ENCODE results near the gene VAT1L. TPM values are rescaled to one million over a fixed set of nuclear protein-coding genes. Genes with fewer than 3 reads are reported as not detected.
A peak's percentile ranks its signal among the peaks of the same experiment; 100 is the strongest.

VAT1L gene
- total RNA-seq, 1 donor from 2014 or later: 1.1 TPM

GRCh38 chr16:77780378-77780837, 8.0 kb upstream of the VAT1L start:
- Mint-ChIP-seq H3K36me3 (ENCODE audit: low read depth, unreplicated experiment) (no peaks in the 10 kb centered on the region), H3K4me1 (ENCODE audit: unreplicated experiment) (no peaks in the 10 kb centered on the region), H3K4me3 (ENCODE audit: unreplicated experiment) (no peak overlapping the region), H3K9me3 (ENCODE audit: unreplicated experiment) (no peaks in the 10 kb centered on the region), H3K27me3 (ENCODE audit: unreplicated experiment) (peaks cover 2% of the 10 kb centered on the region), H3K27ac (ENCODE audit: unreplicated experiment) (no peak overlapping the region)
- DNase-seq (ENCODE audit: low spot score): no peak
- TF ChIP-seq, protein P1, sequence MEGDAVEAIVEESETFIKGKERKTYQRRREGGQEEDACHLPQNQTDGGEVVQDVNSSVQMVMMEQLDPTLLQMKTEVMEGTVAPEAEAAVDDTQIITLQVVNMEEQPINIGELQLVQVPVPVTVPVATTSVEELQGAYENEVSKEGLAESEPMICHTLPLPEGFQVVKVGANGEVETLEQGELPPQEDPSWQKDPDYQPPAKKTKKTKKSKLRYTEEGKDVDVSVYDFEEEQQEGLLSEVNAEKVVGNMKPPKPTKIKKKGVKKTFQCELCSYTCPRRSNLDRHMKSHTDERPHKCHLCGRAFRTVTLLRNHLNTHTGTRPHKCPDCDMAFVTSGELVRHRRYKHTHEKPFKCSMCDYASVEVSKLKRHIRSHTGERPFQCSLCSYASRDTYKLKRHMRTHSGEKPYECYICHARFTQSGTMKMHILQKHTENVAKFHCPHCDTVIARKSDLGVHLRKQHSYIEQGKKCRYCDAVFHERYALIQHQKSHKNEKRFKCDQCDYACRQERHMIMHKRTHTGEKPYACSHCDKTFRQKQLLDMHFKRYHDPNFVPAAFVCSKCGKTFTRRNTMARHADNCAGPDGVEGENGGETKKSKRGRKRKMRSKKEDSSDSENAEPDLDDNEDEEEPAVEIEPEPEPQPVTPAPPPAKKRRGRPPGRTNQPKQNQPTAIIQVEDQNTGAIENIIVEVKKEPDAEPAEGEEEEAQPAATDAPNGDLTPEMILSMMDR (IDR thresholded peaks at IDR 0.05; ENCODE audit: unreplicated experiment): no peak

DNA sequence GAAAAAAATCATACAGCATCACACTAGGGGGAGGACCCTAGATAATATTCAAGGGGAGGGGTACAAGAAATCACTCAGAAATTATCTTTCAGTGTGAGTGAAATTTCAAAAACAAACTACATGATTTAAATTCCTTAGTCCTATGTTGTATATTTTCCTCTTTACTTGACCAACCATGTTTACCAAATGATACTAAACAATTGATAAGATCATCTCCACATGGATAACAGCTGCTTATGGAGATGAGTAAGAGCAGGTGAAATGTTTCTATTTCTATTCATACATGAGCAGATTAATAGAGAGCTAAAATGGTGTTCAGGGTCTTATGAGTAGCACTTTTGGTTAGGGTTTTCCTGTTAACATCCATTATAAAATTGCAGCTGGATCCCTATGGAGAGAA, 7.3 kb upstream of the VAT1L start:
- H3K27ac Mint-ChIP-seq (ENCODE audit: unreplicated experiment): no peak overlapping the region
- no peaks in the 10 kb centered on the region for H3K4me1 Mint-ChIP-seq (ENCODE audit: unreplicated experiment)
- no peaks in the 10 kb centered on the region for H3K9me3 Mint-ChIP-seq (ENCODE audit: unreplicated experiment)
- H3K36me3 Mint-ChIP-seq (ENCODE audit: low read depth, unreplicated experiment): no peaks in the 10 kb centered on the region
- DNase-seq (ENCODE audit: low spot score): no peak
- no peak overlapping the region for H3K4me3 Mint-ChIP-seq (ENCODE audit: unreplicated experiment)
- TF ChIP-seq, protein P1 (IDR thresholded peaks at IDR 0.05; ENCODE audit: unreplicated experiment): no peak
- H3K27me3 Mint-ChIP-seq (ENCODE audit: unreplicated experiment): peaks cover 1% of the 10 kb centered on the region

GRCh38 chr16:77782694-77783093, 5.7 kb upstream of the VAT1L start:
- H3K27ac Mint-ChIP-seq (ENCODE audit: unreplicated experiment): no peak overlapping the region
- DNase-seq (ENCODE audit: low spot score): no peak
- TF ChIP-seq, protein P1 (IDR thresholded peaks at IDR 0.05; ENCODE audit: unreplicated experiment): no peak
- H3K9me3 Mint-ChIP-seq (ENCODE audit: unreplicated experiment): no peaks in the 10 kb centered on the region
- H3K4me3 Mint-ChIP-seq (ENCODE audit: unreplicated experiment): no peak overlapping the region
- H3K36me3 Mint-ChIP-seq (ENCODE audit: low read depth, unreplicated experiment): no peaks in the 10 kb centered on the region
- peaks cover under 1% of the 10 kb centered on the region for H3K27me3 Mint-ChIP-seq (ENCODE audit: unreplicated experiment)
- no peaks in the 10 kb centered on the region for H3K4me1 Mint-ChIP-seq (ENCODE audit: unreplicated experiment)

DNA sequence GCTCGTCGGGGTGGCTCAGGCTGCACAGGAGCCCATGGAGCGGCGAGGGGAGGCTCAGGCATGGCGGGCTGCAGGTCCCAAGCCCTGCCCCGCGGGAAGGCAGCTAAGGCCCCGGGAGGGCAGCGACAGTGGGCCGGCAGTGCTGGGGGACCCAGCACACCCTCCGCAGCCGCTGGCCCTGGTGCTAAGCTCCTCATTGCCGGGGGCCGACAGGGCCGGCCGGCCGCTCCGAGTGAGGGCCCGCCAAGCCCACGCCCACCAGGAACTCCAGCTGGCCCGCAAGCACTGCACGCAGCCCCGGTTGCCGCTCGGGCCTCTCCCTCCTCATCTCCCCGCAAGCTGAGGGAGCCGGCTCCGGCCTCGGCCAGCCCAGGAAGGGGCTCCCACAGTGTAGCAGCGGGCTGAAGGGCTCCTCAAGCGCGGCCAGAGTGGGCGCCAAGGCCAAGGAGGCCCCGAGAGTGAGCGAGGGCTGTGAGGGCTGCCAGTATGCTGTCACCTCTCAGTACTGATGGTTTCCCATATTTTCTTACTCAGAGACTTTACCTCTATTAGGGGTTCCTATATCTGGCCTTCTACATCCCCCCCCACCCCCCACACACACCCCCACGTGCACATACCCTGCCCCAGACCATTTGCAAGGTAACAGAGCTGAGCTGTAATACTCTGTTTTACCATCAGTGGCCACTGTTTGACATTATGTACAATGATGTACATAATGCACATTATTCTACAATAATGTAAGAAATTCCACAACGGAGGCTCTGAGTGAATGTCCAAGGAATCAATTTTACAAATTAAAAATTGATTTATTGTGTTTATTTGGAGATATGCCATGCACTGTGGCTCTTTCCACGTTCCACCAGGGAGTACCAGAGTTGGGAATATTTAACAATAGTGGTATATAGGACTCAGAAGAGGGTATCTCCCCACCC, 3.7 kb upstream of the VAT1L start:
- TF ChIP-seq, protein P1 (IDR thresholded peaks at IDR 0.05; ENCODE audit: unreplicated experiment): peak; percentile 30
- Mint-ChIP-seq H3K4me1 (ENCODE audit: unreplicated experiment) (peaks cover 7% of the 10 kb centered on the region), H3K36me3 (ENCODE audit: low read depth, unreplicated experiment) (no peaks in the 10 kb centered on the region), H3K4me3 (ENCODE audit: unreplicated experiment) (no peak overlapping the region), H3K9me3 (ENCODE audit: unreplicated experiment) (no peaks in the 10 kb centered on the region), H3K27me3 (ENCODE audit: unreplicated experiment) (peaks cover 6% of the 10 kb centered on the region), H3K27ac (ENCODE audit: unreplicated experiment) (no peak overlapping the region)
- no peak for DNase-seq (ENCODE audit: low spot score)

GRCh38 chr16:77785373-77785764, 3.0 kb upstream of the VAT1L start:
- Mint-ChIP-seq H3K9me3 (ENCODE audit: unreplicated experiment) (no peaks in the 10 kb centered on the region), H3K27ac (ENCODE audit: unreplicated experiment) (no peak overlapping the region), H3K36me3 (ENCODE audit: low read depth, unreplicated experiment) (no peaks in the 10 kb centered on the region), H3K4me1 (ENCODE audit: unreplicated experiment) (peaks cover 8% of the 10 kb centered on the region), H3K27me3 (ENCODE audit: unreplicated experiment) (peaks cover 6% of the 10 kb centered on the region), H3K4me3 (ENCODE audit: unreplicated experiment) (no peak overlapping the region)
- no peak for DNase-seq (ENCODE audit: low spot score)
- TF ChIP-seq, protein P1 (IDR thresholded peaks at IDR 0.05; ENCODE audit: unreplicated experiment): no peak

All from endothelial cell (in vitro differentiated cells).